ENCODE data around the gene NEU4. TPM values are rescaled to one million over a fixed set of nuclear protein-coding genes. Genes with fewer than 3 reads are reported as not detected.
"Not testable (repeated sequence)": the region's sequence is repeated elsewhere in the genome, so short reads cannot be mapped to it uniquely, and the experiment has no call there.

The NEU4 gene
- total RNA-seq, 1 donor from 2014 or later, result 1.0 TPM

DNA sequence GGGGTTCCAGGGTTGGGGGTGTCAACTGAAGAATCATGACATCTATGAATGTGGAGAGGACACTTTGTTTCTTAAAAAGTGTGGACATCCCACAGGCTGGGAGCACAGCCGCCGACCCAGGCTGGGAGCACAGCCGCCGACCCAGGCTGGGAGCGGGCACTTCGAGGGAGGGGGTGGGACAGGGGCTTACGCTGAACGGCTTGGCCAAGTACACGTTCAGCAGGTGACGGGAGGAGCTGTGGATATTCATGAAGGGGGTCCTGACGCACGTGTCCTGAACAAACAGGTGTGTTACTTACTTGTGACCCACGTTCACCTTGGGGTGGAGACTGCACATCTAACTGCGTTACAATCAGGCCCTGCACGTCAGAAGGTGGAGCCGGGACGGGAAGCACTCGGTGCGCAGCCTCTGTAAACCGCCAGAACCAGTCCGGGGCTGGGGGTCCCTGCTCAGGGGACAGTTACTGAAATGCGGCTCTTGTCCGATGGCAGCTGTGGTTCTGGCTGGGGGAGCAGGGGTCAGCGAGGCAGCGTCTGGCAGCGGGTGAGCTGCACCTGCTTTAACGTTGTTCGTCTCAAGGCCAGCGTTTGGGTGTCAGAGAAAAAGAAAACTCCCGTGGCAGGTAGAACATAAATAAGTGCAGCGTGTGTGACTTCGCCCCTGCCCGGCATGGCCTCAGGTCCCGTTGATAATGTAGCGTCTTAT is 8.6 kb upstream of the NEU4 start:
- H3K27me3 Mint-ChIP-seq; H3K9me3 Mint-ChIP-seq; H3K27ac Mint-ChIP-seq; H3K4me3 Mint-ChIP-seq; H3K4me1 Mint-ChIP-seq; H3K36me3 Mint-ChIP-seq (ENCODE audit: low read depth): not testable (repeated sequence)
- intact Hi-C loops (cut with micrococcal nuclease), result loop anchor here (5.0 kb wide), 1 partner anchor 62 kb away; no protein-coding TSS in a partner anchor
- DNase-seq, result peak; percentile 50

- peak; percentile 54 for DNase-seq
- H3K27ac Mint-ChIP-seq, result peak overlapping the region; percentile 11
- no peak overlapping the region for H3K4me3 Mint-ChIP-seq
- H3K9me3 Mint-ChIP-seq, result no peaks in the 10 kb centered on the region
- no peaks in the 10 kb centered on the region for H3K36me3 Mint-ChIP-seq (ENCODE audit: low read depth)
- H3K27me3 Mint-ChIP-seq, result peaks cover 2% of the 10 kb centered on the region
- intact Hi-C loops (cut with micrococcal nuclease), result loop anchor here (5.0 kb wide), 1 partner anchor 60 kb away; no protein-coding TSS in a partner anchor
- peaks cover 7% of the 10 kb centered on the region for H3K4me1 Mint-ChIP-seq
Measured at GRCh38 chr2:241801611-241802420, 7.2 kb upstream of the NEU4 start.

- no peak overlapping the region for H3K4me3 Mint-ChIP-seq
- H3K4me1 Mint-ChIP-seq, result peaks cover 7% of the 10 kb centered on the region
- H3K27ac Mint-ChIP-seq, result no peak overlapping the region
- intact Hi-C loops (cut with micrococcal nuclease), result loop anchor here (5.0 kb wide), 1 partner anchor 60 kb away; no protein-coding TSS in a partner anchor
- peak; percentile 51 for DNase-seq
- peaks cover 2% of the 10 kb centered on the region for H3K27me3 Mint-ChIP-seq
- no peaks in the 10 kb centered on the region for H3K36me3 Mint-ChIP-seq (ENCODE audit: low read depth)
- no peaks in the 10 kb centered on the region for H3K9me3 Mint-ChIP-seq
Measured at GRCh38 chr2:241802421-241803318, 6.3 kb upstream of the NEU4 start.

DNA sequence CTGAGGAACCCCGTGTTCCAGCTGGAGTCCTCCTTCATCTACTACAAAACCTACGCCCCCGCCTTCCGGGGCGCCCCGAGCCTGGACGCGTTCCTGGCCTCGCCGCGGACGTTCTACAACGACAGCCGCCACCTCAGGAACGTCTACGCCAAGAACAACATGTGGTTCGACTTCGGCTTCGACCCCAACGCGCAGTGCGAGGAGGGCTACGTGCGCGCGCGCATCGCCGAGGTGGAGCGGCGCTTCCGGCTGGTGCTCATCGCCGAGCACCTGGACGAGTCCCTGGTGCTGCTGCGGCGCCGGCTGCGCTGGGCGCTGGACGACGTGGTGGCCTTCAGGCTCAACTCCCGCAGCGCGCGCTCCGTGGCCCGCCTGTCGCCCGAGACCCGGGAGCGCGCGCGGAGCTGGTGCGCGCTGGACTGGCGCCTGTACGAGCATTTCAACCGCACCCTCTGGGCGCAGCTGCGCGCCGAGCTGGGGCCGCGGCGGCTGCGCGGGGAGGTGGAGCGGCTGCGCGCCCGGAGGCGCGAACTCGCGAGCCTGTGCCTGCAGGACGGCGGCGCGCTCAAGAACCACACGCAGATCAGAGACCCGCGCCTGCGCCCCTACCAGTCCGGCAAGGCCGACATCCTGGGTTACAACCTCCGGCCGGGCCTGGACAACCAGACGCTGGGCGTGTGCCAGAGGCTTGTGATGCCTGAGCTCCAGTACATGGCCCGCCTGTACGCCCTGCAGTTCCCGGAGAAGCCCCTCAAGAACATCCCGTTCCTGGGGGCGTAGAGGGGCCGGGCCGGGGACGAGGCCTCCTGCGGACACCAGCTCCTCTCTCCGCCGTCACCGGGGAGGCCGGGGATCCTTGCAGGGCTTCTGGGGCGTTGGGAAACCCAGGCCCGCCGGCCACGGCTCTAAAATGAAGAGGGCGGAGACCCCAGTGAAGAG is 5.3 kb upstream of the NEU4 start:
- DNase-seq, result peak; percentile 85

DNA sequence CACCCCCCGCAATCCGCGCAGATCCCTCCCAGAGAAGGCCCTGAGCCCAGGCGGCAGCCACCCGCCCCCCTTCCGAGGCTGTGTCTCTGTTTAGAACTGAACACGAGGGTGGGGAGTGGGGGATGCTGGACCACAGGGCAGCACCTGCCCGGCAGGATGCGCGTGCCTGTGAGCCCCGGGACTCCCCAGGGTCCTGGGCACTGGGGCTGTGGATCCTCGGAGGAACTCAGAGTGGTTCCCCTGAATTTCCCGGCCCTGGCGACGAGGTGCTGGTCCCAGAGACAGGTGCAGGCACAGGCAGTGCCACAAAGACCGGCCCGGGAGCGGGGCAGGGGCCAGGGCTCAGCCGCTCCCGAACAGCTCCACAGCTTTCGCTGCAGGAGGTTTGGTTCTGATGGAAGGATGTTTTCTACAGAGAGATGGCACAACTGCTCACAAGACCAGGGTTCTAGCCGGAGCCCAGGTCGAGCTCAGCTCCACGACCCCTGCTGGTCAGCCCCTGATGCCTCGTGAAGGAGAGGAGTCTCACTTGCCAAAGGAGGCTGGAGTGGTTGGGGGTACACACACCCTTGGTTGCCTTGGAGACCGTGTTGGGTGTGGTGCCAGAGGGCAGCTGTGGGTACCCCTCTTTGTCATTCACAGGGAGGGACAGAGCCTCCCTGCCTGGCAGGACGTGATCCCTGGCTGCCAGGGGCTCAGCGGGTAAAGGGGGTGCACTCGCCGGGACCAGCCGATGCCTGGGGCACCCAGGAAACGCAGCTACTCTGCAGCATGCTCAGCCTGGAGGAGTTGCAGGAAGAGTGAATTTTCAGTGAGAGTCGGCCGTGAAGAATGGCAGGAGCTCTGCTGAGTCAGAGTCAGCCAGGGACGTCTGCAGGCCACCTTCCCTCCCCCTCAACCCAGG is 4.4 kb upstream of the NEU4 start:
- H3K9me3 Mint-ChIP-seq, result no peaks in the 10 kb centered on the region
- H3K4me1 Mint-ChIP-seq, result peaks cover 9% of the 10 kb centered on the region
- intact Hi-C loops (cut with micrococcal nuclease), result loop anchor here (2.0 to 5.0 kb wide), 2 partner anchors 16 to 58 kb away; no protein-coding TSS in a partner anchor
- peak overlapping the region; percentile 73 for H3K4me3 Mint-ChIP-seq
- peaks cover 2% of the 10 kb centered on the region for H3K27me3 Mint-ChIP-seq
- no peaks in the 10 kb centered on the region for H3K36me3 Mint-ChIP-seq (ENCODE audit: low read depth)
- peak overlapping the region; percentile 56 for H3K27ac Mint-ChIP-seq
- DNase-seq, result peak; percentile 73

More for the DNA sequence above, 5.3 kb upstream of the NEU4 start:
- intact Hi-C loops (cut with micrococcal nuclease), result loop anchor here (2.0 to 5.0 kb wide), 2 partner anchors 15 to 59 kb away; no protein-coding TSS in a partner anchor
- Mint-ChIP-seq H3K4me3 (peak overlapping the region; percentile 78), H3K36me3 (ENCODE audit: low read depth) (no peaks in the 10 kb centered on the region), H3K27ac (peak overlapping the region; percentile 60), H3K4me1 (peaks cover 9% of the 10 kb centered on the region), H3K9me3 (no peaks in the 10 kb centered on the region), H3K27me3 (peaks cover 2% of the 10 kb centered on the region)

- H3K4me1 Mint-ChIP-seq; DNase-seq; H3K4me3 Mint-ChIP-seq; H3K36me3 Mint-ChIP-seq (ENCODE audit: low read depth); H3K9me3 Mint-ChIP-seq; intact Hi-C loops (cut with micrococcal nuclease); H3K27me3 Mint-ChIP-seq; H3K27ac Mint-ChIP-seq: not testable (repeated sequence)
Measured at GRCh38 chr2:241806217-241806616, 2.8 kb upstream of the NEU4 start.

DNA sequence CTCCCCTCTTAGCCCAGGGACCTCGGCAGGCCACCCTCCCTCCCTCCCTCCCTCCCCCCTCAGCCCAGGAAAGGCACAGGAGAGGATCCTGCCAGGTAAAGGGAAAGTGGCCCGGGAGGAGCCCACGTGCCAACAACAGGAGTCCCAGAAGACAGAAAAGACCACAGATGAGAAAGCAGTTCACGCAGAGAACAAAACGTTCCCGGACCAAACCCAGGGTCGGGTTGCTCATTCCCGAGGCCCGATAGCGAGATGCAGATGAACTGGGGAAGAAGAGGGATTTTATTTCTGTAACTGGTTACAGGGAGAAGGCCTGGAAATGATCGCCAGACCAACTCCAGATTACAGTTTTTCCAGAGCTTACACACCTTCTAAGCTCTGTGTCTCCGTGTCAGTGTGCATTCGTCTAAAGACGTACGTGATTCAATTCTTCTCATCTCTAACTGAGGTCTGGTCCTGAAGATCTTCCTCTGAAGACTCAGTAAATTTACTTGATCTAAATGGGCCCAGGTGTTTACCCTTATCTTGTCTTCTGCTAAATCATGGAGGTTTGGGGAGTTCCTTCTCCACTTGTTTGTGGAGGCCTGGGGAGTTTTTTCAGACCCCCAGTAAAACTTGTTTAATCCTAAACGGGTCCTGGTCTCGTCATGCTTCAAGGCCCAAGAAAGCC is 807 bp upstream of the NEU4 start:
- H3K9me3 Mint-ChIP-seq, result no peaks in the 10 kb centered on the region
- no peak overlapping the region for H3K4me3 Mint-ChIP-seq
- peak; percentile 53 for DNase-seq
- intact Hi-C loops (cut with micrococcal nuclease), result no loop called here
- H3K27ac Mint-ChIP-seq, result no peak overlapping the region
- H3K36me3 Mint-ChIP-seq (ENCODE audit: low read depth), result no peaks in the 10 kb centered on the region
- peaks cover 9% of the 10 kb centered on the region for H3K4me1 Mint-ChIP-seq
- H3K27me3 Mint-ChIP-seq, result peaks cover 2% of the 10 kb centered on the region

DNA sequence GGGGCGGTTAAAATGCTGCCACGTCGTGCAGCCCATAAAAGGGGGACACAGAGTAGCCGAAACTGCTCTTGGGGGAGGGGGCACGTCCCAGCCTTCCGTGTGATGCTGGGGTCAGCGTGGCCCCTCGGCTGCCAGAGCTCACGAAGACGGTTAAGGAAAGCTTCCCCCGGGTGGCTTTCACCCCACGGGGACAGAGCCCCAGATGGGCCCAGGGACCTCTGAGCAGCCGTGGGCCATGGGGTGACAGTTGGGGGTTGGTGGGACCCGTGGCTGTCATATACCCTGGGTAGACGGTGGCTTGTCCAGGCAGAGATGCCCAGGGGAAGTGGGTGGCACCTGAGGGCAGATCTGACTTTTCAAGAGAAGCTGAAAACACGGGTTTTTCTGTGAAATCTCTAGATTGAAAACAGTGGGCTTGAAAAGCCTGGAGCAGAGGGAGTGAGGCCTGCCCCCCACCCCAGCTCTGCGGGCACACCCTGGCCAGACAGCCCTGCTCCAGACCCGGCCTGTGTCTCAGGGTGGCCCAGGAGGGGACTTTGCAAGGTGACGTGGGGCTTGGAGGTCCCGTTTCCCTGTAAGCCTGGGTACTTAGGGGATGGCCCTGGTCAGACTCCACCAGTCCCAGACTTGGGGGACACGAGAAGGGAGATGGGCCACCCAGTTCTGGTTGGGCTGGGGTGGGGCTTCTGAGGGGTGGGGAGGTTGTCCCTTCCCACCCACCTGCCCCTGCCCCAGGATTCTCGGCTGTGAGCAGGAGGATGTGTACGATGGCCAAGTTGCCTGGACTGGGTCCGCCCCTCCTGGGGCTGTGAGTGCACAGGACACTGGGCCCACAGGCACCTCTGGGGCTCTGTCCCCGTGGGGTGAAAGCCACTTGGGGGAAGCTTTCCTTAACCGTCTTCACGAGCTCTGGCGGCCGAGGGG is 652 bp downstream of the NEU4 start:
- Mint-ChIP-seq H3K9me3 (no peaks in the 10 kb centered on the region), H3K27ac (no peak overlapping the region), H3K36me3 (ENCODE audit: low read depth) (no peaks in the 10 kb centered on the region), H3K4me3 (no peak overlapping the region), H3K27me3 (no peaks in the 10 kb centered on the region), H3K4me1 (peaks cover 8% of the 10 kb centered on the region)
- DNase-seq, result peak; percentile 53
- intact Hi-C loops (cut with micrococcal nuclease), result no loop called here

DNA sequence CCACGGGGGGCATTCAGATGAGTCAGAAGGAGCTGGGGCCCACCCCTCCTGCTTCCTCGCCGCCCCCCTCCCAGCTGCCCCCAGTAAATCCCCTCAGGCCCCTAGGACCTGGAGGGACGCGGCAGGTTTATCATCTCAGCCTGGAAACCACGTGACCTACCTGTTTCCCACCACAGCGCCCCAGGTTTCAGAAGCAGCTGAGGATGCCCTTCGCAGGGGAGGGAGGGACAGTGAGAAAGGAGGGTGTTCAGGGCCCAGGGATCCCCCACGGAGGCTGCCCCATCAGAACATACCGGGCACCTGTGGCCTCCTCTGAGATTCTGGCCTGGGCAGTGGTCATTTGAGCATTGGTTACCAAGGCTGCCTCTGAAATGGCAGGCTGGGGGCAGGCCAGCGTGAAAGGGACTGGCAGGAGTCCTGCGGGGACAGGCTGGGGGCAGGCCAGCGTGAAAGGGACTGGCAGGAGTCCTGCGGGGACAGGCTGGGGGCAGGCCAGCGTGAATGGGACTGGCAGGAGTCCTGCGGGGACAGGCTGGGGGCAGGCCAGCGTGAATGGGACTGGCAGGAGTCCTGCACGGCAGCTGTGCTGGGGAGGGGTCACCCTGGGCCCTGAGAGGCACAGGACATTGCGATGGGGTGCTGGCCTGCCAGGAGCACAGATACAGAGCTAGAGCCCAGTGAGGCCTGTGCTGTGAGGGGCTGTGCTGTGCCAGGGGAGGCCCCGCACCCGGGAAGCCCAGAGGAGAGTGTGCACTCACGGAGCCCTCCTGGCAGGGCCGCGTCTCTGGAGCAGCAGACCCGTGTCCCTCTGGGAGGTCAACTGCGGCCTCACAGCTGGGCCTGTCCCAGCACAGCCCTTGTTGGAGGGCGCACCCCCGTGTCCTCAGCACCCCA is 1.6 kb downstream of the NEU4 start:
- no peaks in the 10 kb centered on the region for H3K36me3 Mint-ChIP-seq (ENCODE audit: low read depth)
- H3K27me3 Mint-ChIP-seq, result no peaks in the 10 kb centered on the region
- H3K4me1 Mint-ChIP-seq, result peaks cover 6% of the 10 kb centered on the region
- intact Hi-C loops (cut with micrococcal nuclease), result no loop called here
- H3K4me3 Mint-ChIP-seq, result no peak overlapping the region
- H3K9me3 Mint-ChIP-seq, result no peaks in the 10 kb centered on the region
- peak; percentile 46 for DNase-seq
- no peak overlapping the region for H3K27ac Mint-ChIP-seq

DNA sequence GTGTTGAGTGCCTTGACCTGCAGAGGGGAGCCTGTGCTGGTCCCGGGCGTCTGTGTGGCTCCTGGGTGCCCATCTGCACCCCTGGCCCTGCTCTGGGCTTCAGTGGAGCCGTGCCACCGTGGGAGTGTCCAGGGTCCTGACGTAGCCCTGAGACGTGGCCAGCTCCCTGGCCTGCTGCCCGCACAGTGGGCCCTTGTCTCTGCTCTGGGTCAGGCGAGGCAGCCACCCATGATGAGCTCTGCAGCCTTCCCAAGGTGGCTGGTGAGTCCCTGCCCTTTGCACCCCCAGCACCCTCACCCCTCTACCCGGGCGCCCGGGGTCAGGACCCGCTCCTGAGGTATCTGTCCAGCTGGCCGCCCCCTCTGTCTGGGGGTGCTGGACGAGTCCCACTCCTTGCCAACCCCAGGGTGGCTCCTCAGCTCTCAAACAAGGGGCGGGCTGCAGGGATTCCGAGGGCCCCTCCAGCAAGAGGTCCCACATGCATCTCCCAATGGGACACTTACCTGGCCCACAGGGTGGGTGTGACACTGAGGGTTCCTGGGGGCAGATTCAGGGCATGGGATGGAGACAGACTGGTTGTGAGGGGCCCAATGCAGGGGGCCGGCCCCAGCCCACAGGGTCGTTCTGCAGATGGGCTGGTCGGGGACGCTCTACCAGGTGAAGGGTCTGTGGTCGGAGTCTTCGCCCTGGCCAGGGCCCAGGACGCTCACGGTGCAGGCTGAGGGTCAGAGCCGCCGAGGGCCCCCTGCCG is 2.4 kb downstream of the NEU4 start:
- no peak overlapping the region for H3K27ac Mint-ChIP-seq
- intact Hi-C loops (cut with micrococcal nuclease), result no loop called here
- H3K27me3 Mint-ChIP-seq, result no peaks in the 10 kb centered on the region
- no peak overlapping the region for H3K4me3 Mint-ChIP-seq
- H3K9me3 Mint-ChIP-seq, result no peaks in the 10 kb centered on the region
- peaks cover 6% of the 10 kb centered on the region for H3K4me1 Mint-ChIP-seq
- no peaks in the 10 kb centered on the region for H3K36me3 Mint-ChIP-seq (ENCODE audit: low read depth)
- DNase-seq, result peak; percentile 56

Data from activated CD4-positive, alpha-beta T cell treated with anti-CD3 and anti-CD28 coated beads, Interleukin-2, amount 10 ng/mL, durations not matched to agents 24 days and 14 days (primary cell).